Heart left ventricle (tissue), 16 donors: ENCODE data around the gene STIMATE. TPM values are rescaled to one million over a fixed set of nuclear protein-coding genes. Genes with fewer than 3 reads are reported as not detected.

ENCODE experiments used
- ATAC-seq, 4 donors: fragments of 200-7000 bp; cut with Tn5 transposase; one replicate each; pipeline ENCODE4 v1.9.1; 2020 to 2022; ENCODE audit warnings: moderate library complexity in 4 of 4, mild to moderate bottlenecking in 3 of 4, moderate number of reproducible peaks in 1 of 4
- DNase-seq, 5 donors: peaks; one replicate each; pipeline ENCODE4 v3.0.0-alpha.2; 2020
- H3K27ac ChIP-seq, 12 donors: fragments of 200-600 bp; sonication (generic) in 4 of 12; one replicate each; pipeline versions ENCODE4 v1.5.0 to v1.8.0; 2016 to 2022; ENCODE audit warnings: mild to moderate bottlenecking in 2 of 12
- H3K27me3 ChIP-seq, 9 donors: fragments of 200-600 bp; sonication (generic) in 2 of 9; one replicate each; pipeline versions ENCODE4 v1.5.1 to v1.8.0; 2016 to 2022; ENCODE audit warnings: mild to moderate bottlenecking in 3 of 9
- H3K36me3 ChIP-seq, 9 donors: fragments of 200-600 bp; sonication (generic) in 2 of 9; one replicate each; pipeline versions ENCODE4 v1.5.0 to v1.8.0; 2018 to 2022; ENCODE audit warnings: mild to moderate bottlenecking in 2 of 9
- H3K4me1 ChIP-seq, 12 donors: fragments of 200-600 bp; sonication (generic) in 4 of 12; one replicate each; pipeline versions ENCODE4 v1.5.0 to v1.8.0; 2016 to 2022; ENCODE audit warnings: mild to moderate bottlenecking in 3 of 12
- H3K4me3 ChIP-seq, 12 donors: fragments of 200-600 bp; sonication (generic) in 4 of 12; one replicate each; pipeline versions ENCODE4 v1.5.0 to v1.8.0; 2017 to 2022; ENCODE audit warnings: mild to moderate bottlenecking in 9 of 12, moderate library complexity in 4 of 12
- H3K9me3 ChIP-seq, 12 donors: fragments of 200-600 bp; sonication (generic) in 4 of 12; one replicate each; pipeline versions ENCODE4 v1.5.0 to v1.8.0; 2016 to 2022; ENCODE audit warnings: mild to moderate bottlenecking in 1 of 12
- CTCF ChIP-seq, 12 donors: fragments of 200-600 bp; sonication (generic) in 4 of 12; IDR thresholded peaks; one replicate each; pipeline versions ENCODE4 v1.5.0 to v1.8.0; 2018 to 2022; ENCODE audit warnings: antibody characterized with exemption in 12 of 12, mild to moderate bottlenecking in 5 of 12
- POLR2A ChIP-seq, 2 donors: fragments of 450-650 bp; IDR thresholded peaks; one replicate each; pipeline ENCODE4 v1.6.1; 2017; ENCODE audit warnings: antibody characterized with exemption in 2 of 2, mild to moderate bottlenecking in 2 of 2, moderate library complexity in 2 of 2
- WGBS, 4 donors: extraction: QIAGEN DNeasy Blood & Tissue Kit in 2 of 4; methylation state at CpG; one replicate each; pipeline versions ENCODE4 v1.1.5 to v1.1.7; 2013 to 2018; 5-methylcytosine and 5-hydroxymethylcytosine counted together
- intact Hi-C, 10 donors: fragments of 100-400 bp; cut with DNase I; formaldehyde crosslinking; loops; one replicate each; pipeline versions ENCODE4 v1.11.1 to v1.14.2; 2022
- polyA plus RNA-seq, 2 donors: library from polyadenylated mRNA; stranded (reverse); fragments of 200-250 nt; gene quantifications; one replicate each; pipeline ENCODE4 v1.2.3, GENCODE V29; 2013
- total RNA-seq, 9 donors: library from RNA; depleted of rRNA in 2 of 9; stranded (reverse); fragments of >200 nt in 2 of 9; fragmentation: NEBNext Ultra II Directional in 3 of 9; extraction: Animal tissue kit (Norgen Biotek cat#: 25700) in 3 of 9; gene quantifications; one replicate each; pipeline versions ENCODE4 v1.1.0 to v1.2.4, GENCODE V29; 2016 to 2023
- donor health status: ischemic (EF 13 %, LVEDD 7.1; RV severe dilation, severe dysfunction).
- donor health status: healthy with polysubstance abuse.
- donor health status: DM: no; HTN: yes; CAD: no.
- donor health status: DM: no; HTN: no; CAD: no.
- donor health status: ischemic (EF 25% LVEDD 6.9; RV normal size, moderate dysfunction).
- donor health status: ischemic (EF 25% LVEDD 5.7; RV mildly dilated, moderate dysfunction).
- donor health status: healthy.
- donor health status: DM: yes; HTN: yes; CAD: no.
- donor health status: ischemic (EF 35%, LVEDD 5.7; RV mildly dilated, moderate dysfunction).
- donor health status: nonischemic (EF 11% LVEDD 7.7; RV severe dilation, severe dysfunction).
- donor health status: DM: yes; HTN: yes; CAD: no.
- donor health status: PGD.
- donor health status: ischemic (EF 29% LVEDD 5.4; RV normal size, mild dysfunction).
- donor health status: nonischemic (EF 23%, LVEDD 6.1; RV moderate dilation, normal function).

STIMATE gene
- total and polyA plus RNA-seq, 11 donors = 3.4 to 17.1 (median 9.4) TPM

- Histone ChIP-seq H3K27me3 (no peaks in the 10 kb centered on the region), H3K9me3 (peaks cover 0 to 8% (median 0%) of the 10 kb centered on the region in 12 donors), H3K4me1 (no peaks in the 10 kb centered on the region), H3K27ac (no peak overlapping the region), H3K4me3 (no peak overlapping the region), H3K36me3 (peaks cover 0 to 3% (median 0%) of the 10 kb centered on the region in 9 donors)
- no peak for DNase-seq
- ATAC-seq = peak in 1 of 4 donors; percentile 21
- WGBS, 4 donors = 96 to 98% (median 97%) methylated on average over 11 to 12 of the region's 12 CpGs
- TF ChIP-seq CTCF (IDR thresholded peaks at IDR 0.05) = no peak
- TF ChIP-seq POLR2A (IDR thresholded peaks at IDR 0.05) = no peak
- intact Hi-C loops = no loop called here
These were observed 30.9 kb downstream of the STIMATE start for GRCh38 chr3:52866427-52866826.

- no peak overlapping the region for H3K27ac ChIP-seq
- DNase-seq (no peak), ATAC-seq (no peak)
- no peaks in the 10 kb centered on the region for H3K4me1 ChIP-seq
- peaks cover 0 to 8% (median 0%) of the 10 kb centered on the region in 12 donors for H3K9me3 ChIP-seq
- 95 to 99% (median 97%) methylated on average over 13 of the region's 13 CpGs for WGBS, 4 donors
- H3K36me3 ChIP-seq = peaks cover 0 to 3% (median 0%) of the 10 kb centered on the region in 9 donors
- intact Hi-C loops = no loop called here
- H3K27me3 ChIP-seq = no peaks in the 10 kb centered on the region
- no peak for TF ChIP-seq POLR2A (IDR thresholded peaks at IDR 0.05)
- no peak for TF ChIP-seq CTCF (IDR thresholded peaks at IDR 0.05)
- H3K4me3 ChIP-seq = no peak overlapping the region
These were observed 31.4 kb downstream of the STIMATE start for GRCh38 chr3:52865994-52866393.

GRCh38 chr3:52860424-52860768 lies 37.0 kb downstream of the STIMATE start:
- Histone ChIP-seq H3K36me3 (peaks cover 0 to 5% (median 0%) of the 10 kb centered on the region in 9 donors), H3K4me1 (peaks cover 0 to 11% (median 0%) of the 10 kb centered on the region in 12 donors), H3K27me3 (no peaks in the 10 kb centered on the region), H3K27ac (no peak overlapping the region), H3K4me3 (no peak overlapping the region), H3K9me3 (peaks cover 0 to 8% (median 0%) of the 10 kb centered on the region in 12 donors)
- no peak for DNase-seq
- 79 to 86% (median 85%) methylated on average over 8 of the region's 8 CpGs for WGBS, 4 donors
- intact Hi-C loops = no loop called here
- no peak for ATAC-seq
- no peak for TF ChIP-seq CTCF (IDR thresholded peaks at IDR 0.05)
- TF ChIP-seq POLR2A (IDR thresholded peaks at IDR 0.05) = no peak

- no peaks in the 10 kb centered on the region for H3K27me3 ChIP-seq
- H3K36me3 ChIP-seq = peaks cover 0 to 9% (median 0%) of the 10 kb centered on the region in 9 donors
- TF ChIP-seq CTCF (IDR thresholded peaks at IDR 0.05) (no peak), POLR2A (IDR thresholded peaks at IDR 0.05) (no peak)
- peaks cover 0 to 8% (median 0%) of the 10 kb centered on the region in 12 donors for H3K9me3 ChIP-seq
- no peak overlapping the region for H3K27ac ChIP-seq
- intact Hi-C loops = loop anchor here in 4 of 10 donors (10.0 kb wide), 3 partner anchors 55 to 215 kb away; no protein-coding TSS in a partner anchor
- DNase-seq (no peak), ATAC-seq (no peak)
- H3K4me3 ChIP-seq = no peak overlapping the region
- WGBS, 4 donors = 86 to 94% (median 89%) methylated on average over 8 of the region's 8 CpGs
- H3K4me1 ChIP-seq = peaks cover 0 to 11% (median 0%) of the 10 kb centered on the region in 12 donors
These were observed 37.5 kb downstream of the STIMATE start for GRCh38 chr3:52859686-52860423.
